Measurements from ENCODE around the gene BMP8A. TPM values are rescaled to one million over a fixed set of nuclear protein-coding genes. Genes with fewer than 3 reads are reported as not detected.
"Not testable (repeated sequence)": the region's sequence is repeated elsewhere in the genome, so short reads cannot be mapped to it uniquely, and the experiment has no call there.

BMP8A gene
- total RNA-seq, 1 donor from 2014 or later: 0.51 TPM

DNA sequence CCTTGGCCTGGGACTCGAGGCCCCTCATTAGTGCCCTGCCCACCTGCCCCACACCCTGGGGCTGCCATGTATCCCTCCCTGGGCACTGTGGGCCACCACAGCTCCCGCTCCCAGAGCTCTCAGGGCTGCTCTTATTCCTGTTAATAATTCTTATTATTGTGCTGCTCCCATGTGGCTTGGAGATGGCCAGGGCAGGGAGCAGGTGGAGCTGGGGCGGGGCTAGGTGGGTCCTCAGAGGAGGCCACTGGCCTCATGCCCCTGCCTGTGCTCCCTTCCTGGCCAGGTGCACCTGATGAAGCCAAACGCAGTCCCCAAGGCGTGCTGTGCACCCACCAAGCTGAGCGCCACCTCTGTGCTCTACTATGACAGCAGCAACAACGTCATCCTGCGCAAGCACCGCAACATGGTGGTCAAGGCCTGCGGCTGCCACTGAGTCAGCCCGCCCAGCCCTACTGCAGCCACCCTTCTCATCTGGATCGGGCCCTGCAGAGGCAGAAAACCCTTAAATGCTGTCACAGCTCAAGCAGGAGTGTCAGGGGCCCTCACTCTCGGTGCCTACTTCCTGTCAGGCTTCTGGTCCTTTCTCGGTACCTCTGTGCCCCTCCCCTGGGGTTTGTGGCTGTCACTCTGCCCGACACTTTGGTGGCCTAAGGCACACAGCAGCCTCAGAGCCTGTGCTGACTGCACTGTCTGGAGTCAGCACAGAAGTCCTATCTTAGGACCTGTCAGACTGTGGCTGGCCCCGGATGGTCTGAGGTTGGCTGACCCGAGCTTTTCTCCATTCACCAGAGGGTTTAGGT lies 34.1 kb downstream of the BMP8A start:
- DNase-seq (ENCODE audit: low read depth): peak; percentile 65

DNA sequence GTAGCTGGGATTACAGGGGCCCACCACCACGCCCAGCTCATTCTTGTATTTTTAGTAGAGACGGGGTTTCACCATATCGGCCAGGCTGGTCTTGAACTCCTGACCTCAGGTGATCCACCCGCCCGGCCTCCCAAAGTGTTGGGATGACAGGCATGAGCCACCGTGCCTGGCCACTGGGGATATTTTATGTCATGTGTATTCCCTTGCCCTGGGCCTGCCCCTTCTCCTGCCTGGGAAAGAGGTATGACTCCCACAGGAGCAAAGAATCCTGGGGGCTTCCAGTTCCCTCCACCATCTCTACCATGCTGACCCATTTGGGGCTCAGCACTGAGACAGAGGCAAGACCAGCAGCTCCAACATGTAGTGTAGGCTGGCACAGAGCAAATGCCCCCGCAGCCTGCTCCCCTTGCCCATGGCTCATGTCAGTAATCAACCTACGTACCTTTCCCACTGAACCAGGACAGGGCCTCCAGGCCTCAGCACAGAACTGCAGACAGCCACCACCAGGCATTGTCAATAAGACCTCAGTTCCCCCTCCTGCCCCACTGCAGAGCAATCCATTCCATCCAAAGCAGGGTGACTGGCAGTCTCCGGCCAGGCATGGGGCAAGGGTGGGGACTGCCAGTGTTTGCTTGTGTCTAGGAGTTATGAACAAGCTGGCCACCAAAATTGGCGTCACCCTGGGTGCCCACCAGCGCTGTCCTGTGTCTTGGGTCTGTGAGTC lies 35.2 kb downstream of the BMP8A start:
- DNase-seq (ENCODE audit: low read depth): no peak

DNA sequence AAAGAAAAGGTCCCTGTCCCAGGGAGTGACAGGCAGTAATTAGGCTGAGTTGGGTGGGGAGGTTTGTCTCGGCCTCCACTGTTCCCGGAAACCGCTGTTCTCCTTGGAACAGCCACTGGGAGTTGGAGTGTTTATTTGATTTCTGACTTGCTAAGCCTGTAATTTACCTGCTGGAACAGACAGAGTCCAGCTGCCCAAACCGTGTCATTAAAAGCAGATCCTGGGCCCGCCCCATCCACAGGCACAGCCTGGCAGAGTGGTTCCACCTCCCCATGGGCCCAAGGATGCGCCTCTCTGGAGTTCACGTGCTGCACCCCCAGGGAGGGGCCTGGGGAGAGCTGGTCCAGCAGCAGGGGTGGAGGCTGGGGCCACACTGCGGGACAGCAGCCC lies 35.7 kb downstream of the BMP8A start:
- not testable (repeated sequence) for DNase-seq (ENCODE audit: low read depth)

DNA sequence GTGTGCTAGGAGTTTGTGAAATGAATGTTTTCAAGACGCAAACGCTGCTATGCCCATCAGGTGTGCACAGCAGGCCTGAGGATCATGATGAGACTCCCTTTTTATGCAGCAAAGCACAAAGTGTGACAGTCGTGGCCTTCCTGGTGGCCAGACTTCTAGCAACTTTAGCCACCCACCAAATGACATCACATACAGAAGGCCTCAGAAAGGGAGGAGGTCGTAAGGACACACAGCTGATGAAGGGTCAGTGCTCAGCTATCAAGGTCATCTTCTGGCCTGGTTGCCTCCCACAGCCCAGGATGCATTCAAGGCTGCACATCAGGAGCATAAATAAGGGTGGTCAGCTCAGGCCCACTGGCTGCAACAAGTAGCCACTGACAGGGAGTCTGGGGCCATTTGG lies 36.6 kb downstream of the BMP8A start:
- no peak for DNase-seq (ENCODE audit: low read depth)

DNA sequence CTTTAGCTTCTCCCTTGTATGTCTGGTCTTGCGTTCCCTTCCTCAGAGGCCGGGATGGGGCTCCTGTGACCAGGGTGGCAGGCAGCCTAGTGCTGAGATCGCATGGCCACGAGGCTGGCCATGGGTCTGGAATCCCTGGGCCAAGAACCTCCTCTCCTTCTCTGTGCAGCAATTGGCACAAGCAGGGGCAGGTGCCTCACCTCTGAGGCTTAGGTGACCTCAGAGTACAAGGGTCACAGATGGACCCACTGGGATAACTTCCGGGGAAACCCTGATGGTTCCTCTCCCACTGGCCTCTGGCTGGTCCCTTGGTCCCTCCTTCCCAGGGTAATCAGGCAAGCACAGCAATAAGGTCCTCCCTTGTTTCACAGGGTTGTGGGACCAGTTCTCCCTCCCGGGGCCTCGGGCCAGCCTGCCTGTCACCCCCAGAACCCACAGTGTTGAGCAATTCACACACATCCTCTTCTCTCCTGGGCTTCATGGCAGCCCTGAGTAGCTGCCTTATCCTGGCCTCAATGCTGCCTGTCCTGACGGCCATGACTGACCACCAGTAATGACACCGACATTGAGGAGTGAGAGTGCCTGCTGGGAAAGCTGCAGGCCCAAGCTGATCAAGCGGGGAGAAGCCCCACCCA lies 38.6 kb downstream of the BMP8A start:
- DNase-seq (ENCODE audit: low read depth): no peak

DNA sequence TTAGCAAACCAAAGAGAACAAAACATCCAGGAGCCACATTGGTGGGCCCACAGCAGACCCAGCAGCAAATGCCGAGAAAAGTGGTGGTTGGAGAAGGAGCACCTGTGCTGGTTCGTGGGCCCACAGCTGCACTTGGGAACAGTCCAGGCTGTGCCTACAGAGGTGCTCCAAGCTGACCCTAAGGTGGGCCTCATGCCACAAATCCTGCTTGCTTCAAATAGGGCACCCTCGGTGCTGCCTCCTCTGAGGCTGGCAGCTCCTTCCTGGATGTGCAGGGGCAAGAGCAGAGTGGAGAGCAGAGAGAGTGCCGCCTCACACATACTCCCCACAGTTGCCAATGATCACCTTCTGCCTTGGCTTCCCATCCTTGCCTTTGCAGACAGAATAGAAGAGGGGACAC lies 40.1 kb downstream of the BMP8A start:
- no peak for DNase-seq (ENCODE audit: low read depth)

DNA sequence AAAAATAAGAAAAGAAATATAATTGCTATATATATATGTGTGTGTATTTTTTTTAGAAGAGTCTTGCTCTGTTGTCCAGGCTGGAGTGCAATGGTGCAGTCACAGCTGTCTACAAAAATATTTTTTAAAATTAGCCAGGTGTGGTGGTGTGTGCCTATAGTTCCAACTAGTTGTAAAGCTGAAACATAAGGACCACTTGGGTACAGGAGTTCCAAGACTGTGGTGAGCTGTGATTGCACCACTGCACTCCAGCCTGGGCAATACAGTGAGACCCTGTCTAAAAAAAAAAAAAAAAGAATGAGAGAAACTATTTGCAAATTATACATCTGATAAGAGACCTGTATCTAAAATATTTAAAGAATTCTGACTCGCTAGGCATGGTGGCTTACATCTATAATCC lies 42.0 kb downstream of the BMP8A start:
- no peak for DNase-seq (ENCODE audit: low read depth)

DNA sequence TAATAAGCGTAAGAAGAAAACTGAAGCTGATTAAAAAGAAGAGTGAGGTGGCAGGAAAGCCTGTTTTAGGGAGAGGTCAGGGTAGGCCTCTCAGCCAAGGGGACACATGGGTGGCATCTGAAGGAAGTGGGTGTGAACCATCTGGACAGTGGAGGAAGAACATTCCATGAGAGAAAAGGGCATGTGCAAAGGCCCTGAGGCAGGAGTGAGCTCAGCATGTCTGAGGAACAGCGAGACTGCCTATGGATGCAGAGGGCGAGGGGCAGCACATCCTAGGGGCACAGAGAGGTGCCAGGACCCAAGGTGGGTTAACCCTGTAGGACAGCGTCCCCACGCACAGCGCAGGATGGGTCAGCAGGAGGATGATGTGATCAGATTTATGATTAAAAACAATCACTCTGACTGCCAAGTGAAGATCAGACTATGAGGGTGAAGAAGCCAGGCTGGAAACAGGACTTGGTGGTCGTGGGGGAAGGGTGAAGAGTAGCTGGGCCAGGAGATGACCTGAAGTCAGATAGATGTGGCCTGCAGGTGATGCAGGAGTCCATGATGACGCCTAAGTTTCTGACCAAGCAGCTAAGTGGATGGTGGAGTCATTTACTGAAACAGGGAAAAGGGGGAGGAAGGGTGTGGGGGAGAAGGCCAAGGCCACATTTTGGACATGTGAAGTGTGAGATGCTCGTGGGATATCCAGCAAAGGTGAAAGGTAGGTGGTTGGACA lies 47.3 kb downstream of the BMP8A start:
- DNase-seq (ENCODE audit: low read depth): no peak

DNA sequence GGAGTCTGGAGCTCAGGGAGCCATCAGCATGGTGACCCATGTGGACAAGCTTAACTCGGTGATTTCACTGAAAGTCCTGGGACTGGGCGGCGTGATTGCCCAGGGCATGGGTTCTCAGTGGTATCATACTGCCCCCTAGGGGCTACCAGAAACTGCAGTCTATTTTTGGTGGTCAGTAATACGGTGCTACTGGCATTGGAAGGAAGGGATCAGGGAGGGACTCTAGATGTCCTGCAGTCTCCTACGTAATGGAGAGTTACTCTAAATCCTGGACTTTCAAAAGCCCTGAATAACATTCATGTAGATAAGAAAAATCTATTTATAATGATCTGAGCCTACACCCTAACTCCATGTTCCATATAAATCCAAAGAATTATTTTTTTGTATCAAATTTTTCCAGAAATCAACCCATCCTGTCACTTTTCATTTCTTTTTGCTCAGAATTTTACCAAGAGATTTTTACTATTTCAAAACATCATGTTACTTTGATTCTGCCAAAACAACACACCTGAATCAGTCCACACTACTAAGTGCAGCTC lies 47.9 kb downstream of the BMP8A start:
- peak; percentile 80 for DNase-seq (ENCODE audit: low read depth)

DNA sequence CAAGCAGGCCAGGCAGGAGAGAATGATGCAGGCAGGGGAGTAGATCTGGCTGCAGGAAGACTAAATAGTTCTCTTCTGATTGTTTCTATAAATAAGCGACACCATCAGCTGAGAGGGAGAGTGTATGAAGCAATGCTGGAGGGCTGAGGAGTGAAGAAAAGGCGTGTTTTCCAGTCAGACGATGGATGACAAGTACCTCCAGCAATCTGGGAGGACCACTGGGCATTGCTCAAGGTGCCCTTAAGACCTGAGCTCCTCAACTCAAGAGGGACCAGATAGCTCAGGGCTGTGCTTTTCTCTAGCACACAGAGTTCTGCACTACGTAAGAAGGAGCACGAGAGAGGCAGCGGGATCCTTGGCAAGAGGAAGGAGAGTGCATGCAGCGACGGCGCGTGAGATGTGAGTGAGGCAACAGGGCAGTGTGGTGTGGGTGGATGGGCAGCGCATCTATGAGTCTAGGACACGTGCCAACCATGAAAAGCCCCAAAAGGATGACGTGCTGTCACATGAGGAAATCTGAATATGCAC lies 49.1 kb downstream of the BMP8A start:
- peak; percentile 21 for DNase-seq (ENCODE audit: low read depth)

DNA sequence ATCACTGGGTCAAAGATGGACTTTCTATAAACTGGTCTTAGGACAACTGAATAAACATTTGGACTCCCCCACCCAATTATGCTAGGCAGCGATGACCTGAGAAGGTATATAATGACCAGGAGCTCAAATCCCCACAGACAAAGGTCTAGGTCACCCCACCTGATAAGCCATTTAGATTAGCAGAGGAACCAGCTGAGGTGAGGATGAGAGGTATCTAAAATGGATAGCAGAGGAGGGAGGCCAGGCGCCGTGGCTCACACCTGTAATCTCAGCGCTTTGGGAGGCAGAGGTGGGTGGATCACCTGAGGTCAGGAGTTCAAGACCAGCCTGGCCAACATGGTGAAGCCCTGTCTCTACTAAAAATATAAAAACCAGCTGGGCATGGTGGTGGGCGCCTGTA lies 51.5 kb downstream of the BMP8A start:
- no peak for DNase-seq (ENCODE audit: low read depth)

DNA sequence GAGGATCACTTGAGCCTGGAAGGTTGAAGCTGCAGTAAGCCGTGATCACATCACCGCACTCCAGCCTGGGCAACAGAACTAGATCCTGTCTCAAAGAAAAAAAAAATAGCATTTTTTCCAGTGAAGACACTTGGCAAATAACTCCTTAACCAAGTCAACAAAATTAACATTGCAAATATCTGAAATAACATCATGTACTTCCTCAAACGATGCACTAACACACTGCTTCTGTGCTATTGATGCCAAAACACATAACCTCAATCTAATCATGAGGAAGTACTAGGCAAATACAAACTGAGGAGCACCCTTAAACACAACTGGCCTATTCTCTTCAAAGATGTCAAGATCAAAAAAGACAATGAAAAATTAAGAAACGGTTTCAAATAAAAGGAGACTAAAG lies 52.9 kb downstream of the BMP8A start:
- no peak for DNase-seq (ENCODE audit: low read depth)

DNA sequence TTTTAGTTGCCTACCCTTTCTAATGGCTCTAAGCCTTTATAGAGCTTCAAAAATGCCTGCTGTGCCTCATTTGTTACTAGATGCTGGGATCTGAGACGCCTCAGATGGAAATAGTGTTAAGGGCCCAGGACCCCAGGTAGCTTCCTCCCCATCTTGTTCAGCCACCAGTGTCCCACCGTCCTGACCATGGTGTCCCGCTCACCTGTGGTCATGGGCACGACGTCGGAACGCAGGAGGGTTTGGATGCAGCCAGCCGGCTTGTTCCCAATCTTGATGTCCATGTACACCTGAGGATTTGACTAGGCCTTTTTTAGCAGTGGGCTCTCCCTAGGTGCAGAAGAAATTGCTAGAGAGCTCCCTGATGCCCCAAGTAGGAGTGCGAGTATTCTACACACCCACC lies 54.1 kb downstream of the BMP8A start:
- no peak for DNase-seq (ENCODE audit: low read depth)

DNA sequence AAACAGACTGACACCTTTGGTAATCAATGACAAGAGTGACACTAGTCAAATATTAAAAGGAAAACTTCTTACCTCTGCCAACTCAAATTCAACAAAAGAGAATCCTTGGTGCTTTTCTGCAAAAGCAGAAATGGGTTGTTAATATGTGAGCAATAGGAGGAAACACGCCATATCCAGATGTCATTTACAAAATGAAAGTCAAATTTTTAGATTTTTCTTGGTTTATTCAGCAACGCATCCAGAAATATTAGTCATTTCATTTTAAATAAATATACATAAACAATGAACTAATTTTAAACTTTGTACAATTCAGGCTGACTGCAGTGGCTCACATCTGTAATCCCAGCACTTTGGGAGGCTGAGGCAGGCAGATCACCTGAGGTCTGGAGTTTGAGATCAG lies 62.8 kb downstream of the BMP8A start:
- DNase-seq (ENCODE audit: low read depth): no peak

DNA sequence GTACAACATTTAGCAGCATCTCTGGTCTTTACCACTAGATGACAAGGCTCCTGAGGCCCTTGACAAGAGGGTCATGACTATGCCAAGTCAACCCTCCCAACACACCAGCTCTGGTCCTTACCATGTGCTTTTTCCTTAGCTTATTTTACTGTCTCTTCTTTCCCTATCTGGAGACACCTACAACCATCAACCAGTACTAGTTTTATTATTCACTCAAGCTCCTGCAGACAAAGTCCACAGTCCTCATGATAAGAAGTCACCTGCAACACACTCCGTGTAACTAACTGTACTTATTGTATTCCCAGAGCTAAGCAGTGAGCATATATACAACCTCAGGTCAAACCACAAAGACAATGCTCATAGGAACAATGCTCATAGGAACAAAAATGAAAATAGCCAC lies 69.8 kb downstream of the BMP8A start:
- DNase-seq (ENCODE audit: low read depth): no peak

DNA sequence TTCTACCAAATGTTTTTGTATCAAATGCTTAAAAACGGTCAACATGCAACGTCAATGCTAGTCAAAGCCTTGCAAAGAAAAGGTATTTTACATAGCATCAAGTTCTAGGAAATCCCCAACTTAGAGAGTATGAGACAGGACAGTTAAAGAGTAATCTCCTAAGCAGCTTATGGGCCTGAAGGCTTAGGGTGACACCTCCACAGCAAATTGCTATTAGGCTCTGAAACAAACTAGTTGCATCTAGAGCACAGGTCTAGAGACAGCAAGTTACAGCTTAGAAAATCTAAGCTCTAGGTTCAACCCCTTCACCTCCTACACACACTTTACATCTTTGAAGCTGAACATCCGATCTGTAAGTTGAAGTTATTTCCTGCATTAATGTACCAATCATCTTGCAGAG lies 71.5 kb downstream of the BMP8A start:
- no peak for DNase-seq (ENCODE audit: low read depth)

DNA sequence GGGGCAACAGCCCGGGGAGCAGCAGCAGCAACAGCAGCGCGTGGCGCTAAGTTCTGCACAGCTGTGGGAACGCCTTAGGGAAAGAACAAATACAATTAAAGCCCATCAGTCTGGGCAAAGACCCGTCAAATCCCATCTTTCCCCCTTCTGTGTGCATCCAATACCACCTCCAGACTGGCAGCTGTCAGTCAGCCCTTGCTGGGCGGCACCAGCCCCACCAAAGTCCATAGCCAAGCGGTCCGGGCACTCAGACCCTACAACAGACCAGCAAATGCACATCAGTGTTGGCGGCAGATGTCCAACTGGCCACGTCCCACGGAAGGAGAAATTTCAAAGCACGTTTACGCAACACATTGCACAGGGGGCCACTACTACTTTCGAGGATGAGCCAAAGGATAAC lies 72.2 kb downstream of the BMP8A start:
- no peak for DNase-seq (ENCODE audit: low read depth)

DNA sequence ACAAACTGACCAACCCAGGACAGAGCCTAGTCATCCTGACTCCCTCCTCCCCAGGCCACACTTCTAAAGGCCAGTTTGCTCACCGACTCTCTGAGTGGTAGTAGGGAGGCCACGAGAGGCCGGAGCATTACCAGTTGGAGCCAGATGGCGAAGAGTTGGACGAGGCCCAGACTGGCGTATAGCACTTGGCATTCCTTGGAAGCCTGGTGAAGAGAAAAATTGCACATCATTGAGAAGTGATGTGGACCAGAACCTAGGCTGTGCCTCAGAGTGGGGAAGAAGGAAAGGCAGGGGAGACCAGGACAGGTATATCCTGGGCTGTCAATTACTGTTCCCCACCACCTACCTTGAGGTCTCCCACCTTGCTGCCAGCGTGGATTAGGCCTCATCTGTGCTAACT lies 72.9 kb downstream of the BMP8A start:
- DNase-seq (ENCODE audit: low read depth): no peak

DNA sequence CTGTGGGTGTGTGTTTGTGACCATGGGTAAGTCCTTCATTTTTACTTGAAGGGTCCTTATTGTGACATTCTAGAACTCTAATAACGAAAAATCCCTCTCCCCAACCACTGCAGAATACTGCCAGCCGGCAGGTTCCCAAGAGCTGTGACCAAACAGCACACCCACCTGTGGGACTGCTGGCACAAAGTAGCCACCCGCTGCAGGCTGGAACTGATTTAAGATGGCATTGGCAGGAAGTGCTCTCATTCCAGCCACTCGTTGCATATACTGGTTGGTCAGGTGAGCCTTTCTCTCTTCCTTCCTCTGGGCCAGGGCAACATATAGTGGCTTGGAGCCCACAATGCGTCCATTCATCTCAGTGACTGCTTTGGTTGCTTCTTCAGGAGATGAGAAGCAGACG lies 73.5 kb downstream of the BMP8A start:
- DNase-seq (ENCODE audit: low read depth): no peak

DNA sequence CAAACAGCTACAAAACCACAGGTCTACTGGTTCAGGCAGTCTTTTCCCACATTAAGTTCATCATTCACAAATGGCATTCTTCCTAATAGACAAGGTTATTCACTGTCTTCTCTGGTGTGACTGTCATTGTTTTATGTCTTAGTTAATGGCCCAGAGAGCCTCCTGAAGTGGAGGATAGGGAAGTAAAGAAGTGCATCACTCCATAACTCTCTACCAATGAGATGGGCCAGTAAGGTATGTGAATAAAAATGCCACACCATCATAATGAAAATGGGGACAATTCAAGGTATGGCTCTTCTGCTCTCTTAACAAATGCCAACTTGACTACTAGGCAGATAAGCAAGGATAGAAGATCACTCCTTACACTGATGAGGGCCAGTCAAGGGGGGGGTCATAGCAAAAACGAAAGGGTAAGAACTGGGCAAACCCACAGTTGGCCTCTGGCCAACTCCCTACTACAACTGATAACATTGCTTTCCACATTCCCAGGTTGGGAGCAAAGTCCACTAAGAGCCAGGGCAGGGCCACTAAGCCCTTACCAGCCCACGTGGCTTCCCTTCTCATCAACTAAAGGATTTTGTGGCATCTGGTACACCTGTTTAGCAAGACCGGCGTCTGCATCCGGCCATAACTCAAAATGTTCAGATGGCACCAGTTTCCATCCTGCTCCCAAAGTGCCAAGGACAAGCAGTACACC lies 75.2 kb downstream of the BMP8A start:
- DNase-seq (ENCODE audit: low read depth): no peak

DNA sequence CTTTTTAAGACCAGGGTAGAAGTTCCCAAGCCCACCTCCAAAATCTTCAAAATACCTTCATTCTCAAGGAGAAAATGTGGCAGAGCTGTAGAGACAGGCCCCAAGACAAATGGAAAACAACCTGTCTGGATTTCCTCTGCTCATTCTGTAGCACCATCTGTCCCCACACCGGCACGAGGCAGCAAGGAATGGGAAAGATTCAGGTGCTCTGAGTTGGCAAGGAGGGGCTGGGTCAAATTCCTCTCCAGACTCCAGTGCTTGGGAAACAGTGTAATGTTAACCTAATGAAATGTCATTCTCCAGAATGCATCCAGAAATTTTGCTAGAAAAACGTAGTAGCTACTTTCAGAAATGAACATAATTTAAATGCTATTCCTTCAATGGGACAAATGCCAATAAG lies 75.9 kb downstream of the BMP8A start:
- no peak for DNase-seq (ENCODE audit: low read depth)

Data from myocyte (in vitro differentiated cells).